CD4-positive, alpha-beta T cell treated with Interleukin-12 subunit alpha and Interleukin-12 subunit beta, for 1 hour (primary cell): Measurements from ENCODE around the gene CLDN9.

ENCODE experiments used
- DNase-seq: peaks from one replicate; pipeline ENCODE4 v3.0.0-alpha.2; 2020

CLDN9 gene

GRCh38 chr16:3012828-3013420 lies at the start of gene CLDN9:
CLDN9 (plus strand) TSS chr16:3012923; CDS start chr16:3013363, 440 bp downstream.
- no peak for DNase-seq

GRCh38 chr16:2963074-2963722 lies 49.5 kb upstream of the CLDN9 start:
- peak; percentile 60 for DNase-seq

- DNase-seq: no peak
Measured at GRCh38 chr16:2963723-2964474, 48.8 kb upstream of the CLDN9 start, which contains the start of gene KREMEN2. KREMEN2 (plus strand) TSS chr16:2964275; CDS start chr16:2964521, 246 bp downstream.

GRCh38 chr16:2964475-2965336 lies 48.0 kb upstream of the CLDN9 start:
- peak; percentile 75 for DNase-seq

GRCh38 chr16:2966043-2966807 lies 46.5 kb upstream of the CLDN9 start:
- no peak for DNase-seq

- DNase-seq: no peak
Measured at GRCh38 chr16:2966808-2967191, 45.9 kb upstream of the CLDN9 start.

- no peak for DNase-seq
Measured at GRCh38 chr16:2967211-2967631, 45.5 kb upstream of the CLDN9 start.

GRCh38 chr16:2967721-2968161 lies 45.0 kb upstream of the CLDN9 start:
- DNase-seq: no peak

- no peak for DNase-seq
Measured at GRCh38 chr16:2968368-2968737, 44.4 kb upstream of the CLDN9 start.

- DNase-seq: peak; percentile 86
Measured at GRCh38 chr16:2968738-2969544, 43.8 kb upstream of the CLDN9 start, which contains the start of gene PAQR4. PAQR4 (plus strand) TSS chr16:2969348; CDS start chr16:2969675, 327 bp downstream.

- DNase-seq: peak; percentile 68
Measured at GRCh38 chr16:2969545-2970521, 42.9 kb upstream of the CLDN9 start.

- no peak for DNase-seq
Measured at GRCh38 chr16:2970563-2970962, 42.2 kb upstream of the CLDN9 start.

GRCh38 chr16:2971134-2971984 lies 41.4 kb upstream of the CLDN9 start:
- DNase-seq: no peak

- DNase-seq: no peak
Measured at GRCh38 chr16:2971985-2972784, 40.5 kb upstream of the CLDN9 start.

GRCh38 chr16:2973093-2973492 lies 39.6 kb upstream of the CLDN9 start:
- no peak for DNase-seq

- no peak for DNase-seq
Measured at GRCh38 chr16:2973605-2974318, 39.0 kb upstream of the CLDN9 start.

GRCh38 chr16:2974319-2975056 lies 38.2 kb upstream of the CLDN9 start:
- DNase-seq: no peak
